ENCODE data around the gene EIF2B2. TPM values are rescaled to one million over a fixed set of nuclear protein-coding genes. Genes with fewer than 3 reads are reported as not detected.

EIF2B2 gene
- total and polyA plus RNA-seq, 10 of the 15 experiments (the other 5 are each of a cell fraction or from before 2014, with no cell fraction given), result 17.4 to 168 (median 65.5) TPM

- CTCF ChIA-PET, result interaction anchor here (1.4 kb wide), 1 partner anchor 10 kb away, joined by 3 read pairs; no protein-coding TSS in a partner anchor
- no peak overlapping the region for H3K27ac ChIP-seq (ENCODE audit: control insufficient read depth, insufficient read depth)
- SMC1A ChIA-PET (ENCODE audit: uncharacterized antibody, unreplicated experiment), result no interaction called here
- RAD21 ChIA-PET (ENCODE audit: unreplicated experiment), result no interaction called here
- no peak overlapping the region for H2AFZ ChIP-seq (ENCODE audit: control insufficient read depth, low read depth, low read length)
- DNase-seq (ENCODE audit: low read depth, low spot score), result no peak
- H3K9ac ChIP-seq (ENCODE audit: control insufficient read depth, insufficient read depth, low read length), result no peak overlapping the region
- 26% methylated on average over 4 of the region's 4 CpGs for WGBS (ENCODE audit: insufficient coverage, insufficient replicate concordance, low lambda C conversion rate, missing lambda C conversion rate)
- H3K4me3 ChIP-seq, result no peak overlapping the region
- no peak for FAIRE-seq
- peaks cover 5% of the 10 kb centered on the region; the same call in 1 of the 2 replicates for H3K4me1 ChIP-seq (ENCODE audit: control insufficient read depth, insufficient read depth, low read length)
- no peaks in the 10 kb centered on the region for H3K9me3 ChIP-seq (replicated peaks; ENCODE audit: control insufficient read depth, insufficient read depth, low read length)
- intact Hi-C loops (cut with micrococcal nuclease; ENCODE audit: unreplicated experiment) (no loop called here), in situ Hi-C loops (cut with MboI) (no loop called here)
- no peaks in the 10 kb centered on the region for H3K79me2 ChIP-seq (ENCODE audit: control insufficient read depth, insufficient read depth, low read length)
- no peaks in the 10 kb centered on the region for H4K20me1 ChIP-seq (ENCODE audit: control insufficient read depth, insufficient read depth)
- ATAC-seq, result no peak
- no TSS peak for BruUV-seq (replicated peaks)
- H3K27me3 ChIP-seq (replicated peaks in 1 of 2; ENCODE audit: control insufficient read depth in 2 of 2, insufficient read depth in 2 of 2, low read length in 1 of 2), result no peaks in the 10 kb centered on the region; a peak in 1 of 4 replicates
- no peak overlapping the region for H3K4me2 ChIP-seq (ENCODE audit: control insufficient read depth, insufficient read depth)
- no peak for TF ChIP-seq BMI1 (IDR thresholded peaks at IDR 0.05; ENCODE audit: borderline replicate concordance)
- TF ChIP-seq PAX5 (IDR thresholded peaks at IDR 0.05; ENCODE audit: borderline replicate concordance, low read depth, low read length), result no peak
- no peak for TF ChIP-seq CHD4 (IDR thresholded peaks at IDR 0.05)
- no peak for TF ChIP-seq NR2C2 (IDR thresholded peaks at IDR 0.05; ENCODE audit: borderline replicate concordance, control insufficient read depth, insufficient read length, low read depth)
- TF ChIP-seq ESRRA (IDR thresholded peaks at IDR 0.05; ENCODE audit: low read length), result no peak
- TF ChIP-seq NFYB (IDR thresholded peaks at IDR 0.05; ENCODE audit: insufficient read depth, low read depth, low read length), result no peak
- no peak for TF ChIP-seq SREBF2 (IDR thresholded peaks at IDR 0.05; ENCODE audit: low read length)
- no peak for TF ChIP-seq BCLAF1 (IDR thresholded peaks at IDR 0.05)
- no peak for TF ChIP-seq SRF (IDR thresholded peaks at IDR 0.05; ENCODE audit: low read depth in 2 of 2, low read length in 2 of 2)
- TF ChIP-seq PBX3 (IDR thresholded peaks at IDR 0.05; ENCODE audit: insufficient replicate concordance, low read depth, low read length), result no peak
- TF ChIP-seq TAF1 (IDR thresholded peaks at IDR 0.05; ENCODE audit: borderline replicate concordance, low read depth, low read length), result no peak
- no peak for TF ChIP-seq ASH2L (IDR thresholded peaks at IDR 0.05; ENCODE audit: borderline replicate concordance, low read depth)
- no peak for TF ChIP-seq RFX5 (IDR thresholded peaks at IDR 0.05; ENCODE audit: low read depth, low read length)
- no peak for TF ChIP-seq DPF2 (IDR thresholded peaks at IDR 0.05)
- no peak for TF ChIP-seq NFYA (IDR thresholded peaks at IDR 0.05; ENCODE audit: borderline replicate concordance, low read depth, low read length)
- TF ChIP-seq, protein P1, sequence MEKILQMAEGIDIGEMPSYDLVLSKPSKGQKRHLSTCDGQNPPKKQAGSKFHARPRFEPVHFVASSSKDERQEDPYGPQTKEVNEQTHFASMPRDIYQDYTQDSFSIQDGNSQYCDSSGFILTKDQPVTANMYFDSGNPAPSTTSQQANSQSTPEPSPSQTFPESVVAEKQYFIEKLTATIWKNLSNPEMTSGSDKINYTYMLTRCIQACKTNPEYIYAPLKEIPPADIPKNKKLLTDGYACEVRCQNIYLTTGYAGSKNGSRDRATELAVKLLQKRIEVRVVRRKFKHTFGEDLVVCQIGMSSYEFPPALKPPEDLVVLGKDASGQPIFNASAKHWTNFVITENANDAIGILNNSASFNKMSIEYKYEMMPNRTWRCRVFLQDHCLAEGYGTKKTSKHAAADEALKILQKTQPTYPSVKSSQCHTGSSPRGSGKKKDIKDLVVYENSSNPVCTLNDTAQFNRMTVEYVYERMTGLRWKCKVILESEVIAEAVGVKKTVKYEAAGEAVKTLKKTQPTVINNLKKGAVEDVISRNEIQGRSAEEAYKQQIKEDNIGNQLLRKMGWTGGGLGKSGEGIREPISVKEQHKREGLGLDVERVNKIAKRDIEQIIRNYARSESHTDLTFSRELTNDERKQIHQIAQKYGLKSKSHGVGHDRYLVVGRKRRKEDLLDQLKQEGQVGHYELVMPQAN (conservative IDR thresholded peaks at IDR 0.05), result no peak
- no peak for TF ChIP-seq MYB (IDR thresholded peaks at IDR 0.05; ENCODE audit: borderline replicate concordance, low read depth, low read length)
- no peak for TF ChIP-seq HSF1 (IDR thresholded peaks at IDR 0.05; ENCODE audit: low read depth, low read length)
- no peak for TF ChIP-seq CREM (IDR thresholded peaks at IDR 0.05; ENCODE audit: low read depth)
- no peaks in the 10 kb centered on the region for H3K36me3 ChIP-seq (ENCODE audit: control insufficient read depth in 2 of 2, insufficient read depth in 2 of 2, low read length in 1 of 2)
- POLR2A ChIA-PET, result no interaction called here
These were observed 23.7 kb upstream of the EIF2B2 start for GRCh38 chr14:74979029-74979428.

Data from GM12878 (cell line).